Measurements from ENCODE around the gene PANK1. TPM values are rescaled to one million over a fixed set of nuclear protein-coding genes. Genes with fewer than 3 reads are reported as not detected.

PANK1 gene
- total and polyA plus RNA-seq, 7 experiments from 2014 or later, result 0.24 to 5.9 (median 0.95) TPM

- peaks cover 0 to 24% (median 7%) of the 10 kb centered on the region in 5 donors for H3K36me3 Mint-ChIP-seq
- ChIA-PET POLR2A (no interaction called here), CTCF (no interaction called here)
- no peaks in the 10 kb centered on the region for H3K4me1 ChIP-seq (ENCODE audit: control insufficient read depth in 2 of 2, insufficient read depth in 2 of 2, low read length in 2 of 2)
- H3K27ac ChIP-seq (ENCODE audit: low read depth, low read length), result no peak overlapping the region
- no peaks in the 10 kb centered on the region for H3K9me3 ChIP-seq (ENCODE audit: control insufficient read depth in 2 of 3, low read length in 3 of 3)
- intact Hi-C loops (cut with micrococcal nuclease), result no loop called here
- no peaks in the 10 kb centered on the region for H3K36me3 ChIP-seq (ENCODE audit: control insufficient read depth in 2 of 3, insufficient read depth in 3 of 3, low read length in 3 of 3)
- DNase-seq, result no peak
- H3K27me3 Mint-ChIP-seq, result no peaks in the 10 kb centered on the region
- peaks cover 0 to 6% (median 0%) of the 10 kb centered on the region in 7 donors for H3K4me1 Mint-ChIP-seq
- no peak for ATAC-seq
- no peak overlapping the region for H3K27ac Mint-ChIP-seq
- no peaks in the 10 kb centered on the region for H3K27me3 ChIP-seq (ENCODE audit: control insufficient read depth in 2 of 2, insufficient read depth in 2 of 2, low read length in 2 of 2)
- H3K4me3 ChIP-seq (ENCODE audit: low read length), result no peak overlapping the region
- H3K9me3 Mint-ChIP-seq, result no peaks in the 10 kb centered on the region
- no peak overlapping the region for H3K4me3 Mint-ChIP-seq
These were observed 56.4 kb downstream of the PANK1 start for GRCh38 chr10:89588671-89589070.

GRCh38 chr10:89582022-89582421, 63.0 kb downstream of the PANK1 start:
- CTCF ChIA-PET, result no interaction called here
- no peaks in the 10 kb centered on the region for H3K4me1 Mint-ChIP-seq
- no peak overlapping the region for H3K4me3 ChIP-seq (ENCODE audit: low read length)
- no peaks in the 10 kb centered on the region for H3K9me3 ChIP-seq (ENCODE audit: control insufficient read depth in 2 of 3, low read length in 3 of 3)
- POLR2A ChIA-PET, result no interaction called here
- H3K4me1 ChIP-seq (ENCODE audit: control insufficient read depth in 2 of 2, insufficient read depth in 2 of 2, low read length in 2 of 2), result no peaks in the 10 kb centered on the region
- DNase-seq, result no peak
- no peak overlapping the region for H3K27ac ChIP-seq (ENCODE audit: low read depth, low read length)
- no peak for ATAC-seq
- no peaks in the 10 kb centered on the region for H3K27me3 Mint-ChIP-seq
- no peak overlapping the region for H3K4me3 Mint-ChIP-seq
- intact Hi-C loops (cut with micrococcal nuclease), result no loop called here
- H3K36me3 ChIP-seq (ENCODE audit: control insufficient read depth in 2 of 3, insufficient read depth in 3 of 3, low read length in 3 of 3), result no peaks in the 10 kb centered on the region
- no peaks in the 10 kb centered on the region for H3K9me3 Mint-ChIP-seq
- no peaks in the 10 kb centered on the region for H3K27me3 ChIP-seq (ENCODE audit: control insufficient read depth in 2 of 2, insufficient read depth in 2 of 2, low read length in 2 of 2)
- H3K36me3 Mint-ChIP-seq, result peaks cover 0 to 6% (median under 1%) of the 10 kb centered on the region in 5 donors
- H3K27ac Mint-ChIP-seq, result no peak overlapping the region

- CTCF ChIA-PET, result no interaction called here
- ATAC-seq (no peak), DNase-seq (no peak)
- H3K27me3 ChIP-seq (ENCODE audit: control insufficient read depth in 2 of 2, insufficient read depth in 2 of 2, low read length in 2 of 2), result no peaks in the 10 kb centered on the region
- H3K27ac ChIP-seq (ENCODE audit: low read depth, low read length), result no peak overlapping the region
- no peak overlapping the region for H3K4me3 Mint-ChIP-seq
- intact Hi-C loops (cut with micrococcal nuclease), result no loop called here
- H3K9me3 ChIP-seq (ENCODE audit: control insufficient read depth in 2 of 3, low read length in 3 of 3), result no peaks in the 10 kb centered on the region
- H3K4me1 ChIP-seq (ENCODE audit: control insufficient read depth in 2 of 2, insufficient read depth in 2 of 2, low read length in 2 of 2), result no peaks in the 10 kb centered on the region
- POLR2A ChIA-PET, result no interaction called here
- no peaks in the 10 kb centered on the region for H3K4me1 Mint-ChIP-seq
- no peak overlapping the region for H3K27ac Mint-ChIP-seq
- no peaks in the 10 kb centered on the region for H3K36me3 ChIP-seq (ENCODE audit: control insufficient read depth in 2 of 3, insufficient read depth in 3 of 3, low read length in 3 of 3)
- no peak overlapping the region for H3K4me3 ChIP-seq (ENCODE audit: low read length)
- H3K36me3 Mint-ChIP-seq, result peaks cover 0 to 6% (median 0%) of the 10 kb centered on the region in 5 donors
- no peaks in the 10 kb centered on the region for H3K27me3 Mint-ChIP-seq
- peaks cover 0 to 1% (median 0%) of the 10 kb centered on the region in 11 donors for H3K9me3 Mint-ChIP-seq
These were observed 64.8 kb downstream of the PANK1 start for GRCh38 chr10:89580243-89580642.

- H3K27ac ChIP-seq (ENCODE audit: low read depth, low read length), result no peak overlapping the region
- H3K27me3 ChIP-seq (ENCODE audit: control insufficient read depth in 2 of 2, insufficient read depth in 2 of 2, low read length in 2 of 2), result no peaks in the 10 kb centered on the region
- no peak for ATAC-seq
- Mint-ChIP-seq H3K27ac (no peak overlapping the region), H3K9me3 (peaks cover 0 to 1% (median 0%) of the 10 kb centered on the region in 11 donors), H3K4me3 (no peak overlapping the region), H3K27me3 (no peaks in the 10 kb centered on the region), H3K4me1 (no peaks in the 10 kb centered on the region), H3K36me3 (no peaks in the 10 kb centered on the region)
- ChIA-PET POLR2A (no interaction called here), CTCF (no interaction called here)
- H3K4me3 ChIP-seq (ENCODE audit: low read length), result no peak overlapping the region
- intact Hi-C loops (cut with micrococcal nuclease), result no loop called here
- no peaks in the 10 kb centered on the region for H3K4me1 ChIP-seq (ENCODE audit: control insufficient read depth in 2 of 2, insufficient read depth in 2 of 2, low read length in 2 of 2)
- no peaks in the 10 kb centered on the region for H3K9me3 ChIP-seq (ENCODE audit: control insufficient read depth in 2 of 3, low read length in 3 of 3)
- DNase-seq, result no peak
- H3K36me3 ChIP-seq (ENCODE audit: control insufficient read depth in 2 of 3, insufficient read depth in 3 of 3, low read length in 3 of 3), result no peaks in the 10 kb centered on the region
These were observed 68.3 kb downstream of the PANK1 start for GRCh38 chr10:89576696-89577095.

- no peaks in the 10 kb centered on the region for H3K36me3 ChIP-seq (ENCODE audit: control insufficient read depth in 2 of 3, insufficient read depth in 3 of 3, low read length in 3 of 3)
- POLR2A ChIA-PET, result no interaction called here
- H3K27me3 ChIP-seq (ENCODE audit: control insufficient read depth in 2 of 2, insufficient read depth in 2 of 2, low read length in 2 of 2), result no peaks in the 10 kb centered on the region
- no peaks in the 10 kb centered on the region for H3K36me3 Mint-ChIP-seq
- H3K9me3 ChIP-seq (ENCODE audit: control insufficient read depth in 2 of 3, low read length in 3 of 3), result no peaks in the 10 kb centered on the region
- intact Hi-C loops (cut with micrococcal nuclease), result no loop called here
- ATAC-seq, result no peak
- no peak overlapping the region for H3K4me3 Mint-ChIP-seq
- no peaks in the 10 kb centered on the region for H3K4me1 ChIP-seq (ENCODE audit: control insufficient read depth in 2 of 2, insufficient read depth in 2 of 2, low read length in 2 of 2)
- no peaks in the 10 kb centered on the region for H3K4me1 Mint-ChIP-seq
- H3K9me3 Mint-ChIP-seq, result peaks cover 0 to 1% (median 0%) of the 10 kb centered on the region in 11 donors
- no peak overlapping the region for H3K27ac ChIP-seq (ENCODE audit: low read depth, low read length)
- H3K4me3 ChIP-seq (ENCODE audit: low read length), result no peak overlapping the region
- no peaks in the 10 kb centered on the region for H3K27me3 Mint-ChIP-seq
- DNase-seq, result no peak
- H3K27ac Mint-ChIP-seq, result no peak overlapping the region
- CTCF ChIA-PET, result no interaction called here
These were observed 69.0 kb downstream of the PANK1 start for GRCh38 chr10:89576022-89576421.

- H3K36me3 ChIP-seq (ENCODE audit: control insufficient read depth in 2 of 3, insufficient read depth in 3 of 3, low read length in 3 of 3), result no peaks in the 10 kb centered on the region
- ATAC-seq (no peak), DNase-seq (no peak)
- no peak overlapping the region for H3K27ac Mint-ChIP-seq
- H3K27ac ChIP-seq (ENCODE audit: low read depth, low read length), result no peak overlapping the region
- POLR2A ChIA-PET, result no interaction called here
- intact Hi-C loops (cut with micrococcal nuclease), result no loop called here
- no peak overlapping the region for H3K4me3 Mint-ChIP-seq
- CTCF ChIA-PET, result no interaction called here
- H3K27me3 ChIP-seq (ENCODE audit: control insufficient read depth in 2 of 2, insufficient read depth in 2 of 2, low read length in 2 of 2), result no peaks in the 10 kb centered on the region
- peaks cover 0 to 1% (median 0%) of the 10 kb centered on the region in 11 donors for H3K9me3 Mint-ChIP-seq
- no peaks in the 10 kb centered on the region for H3K9me3 ChIP-seq (ENCODE audit: control insufficient read depth in 2 of 3, low read length in 3 of 3)
- H3K36me3 Mint-ChIP-seq, result no peaks in the 10 kb centered on the region
- no peaks in the 10 kb centered on the region for H3K27me3 Mint-ChIP-seq
- H3K4me1 ChIP-seq (ENCODE audit: control insufficient read depth in 2 of 2, insufficient read depth in 2 of 2, low read length in 2 of 2), result no peaks in the 10 kb centered on the region
- H3K4me1 Mint-ChIP-seq, result peaks cover 0 to 1% (median 0%) of the 10 kb centered on the region in 7 donors
- no peak overlapping the region for H3K4me3 ChIP-seq (ENCODE audit: low read length)
These were observed 70.0 kb downstream of the PANK1 start for GRCh38 chr10:89575031-89575430.

- no peak overlapping the region for H3K4me3 Mint-ChIP-seq
- CTCF ChIA-PET, result interaction anchor here (0.6 kb wide), 1 partner anchor 55 kb away, joined by 3 read pairs; no protein-coding TSS in a partner anchor
- POLR2A ChIA-PET, result no interaction called here
These were observed 70.7 kb downstream of the PANK1 start for GRCh38 chr10:89574368-89574767.

More at GRCh38 chr10:89574368-89574767, 70.7 kb downstream of the PANK1 start:
- H3K4me1 ChIP-seq (ENCODE audit: control insufficient read depth in 2 of 2, insufficient read depth in 2 of 2, low read length in 2 of 2), result no peaks in the 10 kb centered on the region
- H3K4me1 Mint-ChIP-seq, result peaks cover 0 to 1% (median 0%) of the 10 kb centered on the region in 7 donors
- ATAC-seq (no peak), DNase-seq (no peak)
- intact Hi-C loops (cut with micrococcal nuclease), result no loop called here
- H3K9me3 ChIP-seq (ENCODE audit: control insufficient read depth in 2 of 3, low read length in 3 of 3), result no peaks in the 10 kb centered on the region
- H3K27me3 Mint-ChIP-seq, result no peaks in the 10 kb centered on the region
- no peak overlapping the region for H3K27ac ChIP-seq (ENCODE audit: low read depth, low read length)
- no peak overlapping the region for H3K27ac Mint-ChIP-seq
- no peaks in the 10 kb centered on the region for H3K36me3 ChIP-seq (ENCODE audit: control insufficient read depth in 2 of 3, insufficient read depth in 3 of 3, low read length in 3 of 3)
- H3K27me3 ChIP-seq (ENCODE audit: control insufficient read depth in 2 of 2, insufficient read depth in 2 of 2, low read length in 2 of 2), result no peaks in the 10 kb centered on the region
- H3K9me3 Mint-ChIP-seq, result peaks cover 0 to 1% (median 0%) of the 10 kb centered on the region in 11 donors
- no peak overlapping the region for H3K4me3 ChIP-seq (ENCODE audit: low read length)
- no peaks in the 10 kb centered on the region for H3K36me3 Mint-ChIP-seq

Measured in naive thymus-derived CD4-positive, alpha-beta T cell (primary cell).